ENCODE results near the gene RABL6.

Gene RABL6

GRCh38 chr9:136855461-136856078, 47.8 kb downstream of the RABL6 start:
- Histone ChIP-seq H3K9me3 (ENCODE audit: control insufficient read depth, insufficient read depth, low read depth, low read length) (no peaks in the 10 kb centered on the region), H3K27ac (ENCODE audit: extremely low read depth, low read depth, low read length) (no peak overlapping the region), H3K4me3 (ENCODE audit: low read depth, low read length) (no peak overlapping the region), H3K36me3 (ENCODE audit: control insufficient read depth in 2 of 2, insufficient read depth in 1 of 2, low read length in 2 of 2) (peaks cover 0 to 43% of the 10 kb centered on the region in 2 experiments; a peak in 1 of 3 replicates), H3K4me1 (ENCODE audit: control insufficient read depth, insufficient read depth, low read length) (no peaks in the 10 kb centered on the region)
- ChIA-PET CTCF (no interaction called here), POLR2A (interaction anchor here (0.6 to 1.3 kb wide), 2 partner anchors 11 to 1225 kb away, joined by 3 to 5 read pairs; partner anchors contain the start of gene EDF1)
- no peak for TF ChIP-seq ZNF426 (tag by site-specific recombination; IDR thresholded peaks at IDR 0.05)
- TF ChIP-seq, protein P1, sequence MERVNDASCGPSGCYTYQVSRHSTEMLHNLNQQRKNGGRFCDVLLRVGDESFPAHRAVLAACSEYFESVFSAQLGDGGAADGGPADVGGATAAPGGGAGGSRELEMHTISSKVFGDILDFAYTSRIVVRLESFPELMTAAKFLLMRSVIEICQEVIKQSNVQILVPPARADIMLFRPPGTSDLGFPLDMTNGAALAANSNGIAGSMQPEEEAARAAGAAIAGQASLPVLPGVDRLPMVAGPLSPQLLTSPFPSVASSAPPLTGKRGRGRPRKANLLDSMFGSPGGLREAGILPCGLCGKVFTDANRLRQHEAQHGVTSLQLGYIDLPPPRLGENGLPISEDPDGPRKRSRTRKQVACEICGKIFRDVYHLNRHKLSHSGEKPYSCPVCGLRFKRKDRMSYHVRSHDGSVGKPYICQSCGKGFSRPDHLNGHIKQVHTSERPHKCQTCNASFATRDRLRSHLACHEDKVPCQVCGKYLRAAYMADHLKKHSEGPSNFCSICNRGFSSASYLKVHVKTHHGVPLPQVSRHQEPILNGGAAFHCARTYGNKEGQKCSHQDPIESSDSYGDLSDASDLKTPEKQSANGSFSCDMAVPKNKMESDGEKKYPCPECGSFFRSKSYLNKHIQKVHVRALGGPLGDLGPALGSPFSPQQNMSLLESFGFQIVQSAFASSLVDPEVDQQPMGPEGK (tag by site-specific recombination; IDR thresholded peaks at IDR 0.05), result peak; percentile 32; the same call in 1 of the 2 replicates
- no peak for TF ChIP-seq ZNF239 (tag by site-specific recombination; IDR thresholded peaks at IDR 0.05)
- TF ChIP-seq, protein P2, sequence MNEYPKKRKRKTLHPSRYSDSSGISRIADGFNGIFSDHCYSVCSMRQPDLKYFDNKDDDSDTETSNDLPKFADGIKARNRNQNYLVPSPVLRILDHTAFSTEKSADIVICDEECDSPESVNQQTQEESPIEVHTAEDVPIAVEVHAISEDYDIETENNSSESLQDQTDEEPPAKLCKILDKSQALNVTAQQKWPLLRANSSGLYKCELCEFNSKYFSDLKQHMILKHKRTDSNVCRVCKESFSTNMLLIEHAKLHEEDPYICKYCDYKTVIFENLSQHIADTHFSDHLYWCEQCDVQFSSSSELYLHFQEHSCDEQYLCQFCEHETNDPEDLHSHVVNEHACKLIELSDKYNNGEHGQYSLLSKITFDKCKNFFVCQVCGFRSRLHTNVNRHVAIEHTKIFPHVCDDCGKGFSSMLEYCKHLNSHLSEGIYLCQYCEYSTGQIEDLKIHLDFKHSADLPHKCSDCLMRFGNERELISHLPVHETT (tag by site-specific recombination; IDR thresholded peaks at IDR 0.05), result no peak
- 0 out of 2 replicates have a peak, but pooled peaks have one; percentile 24 for TF ChIP-seq GLIS2 (tag by site-specific recombination; IDR thresholded peaks at IDR 0.05)

- ChIA-PET CTCF (interaction anchor here (0.5 to 0.7 kb wide), 2 partner anchors 120 to 173 kb away, joined by 4 to 5 read pairs; no protein-coding TSS in a partner anchor), POLR2A (interaction anchor here (0.6 to 1.3 kb wide), 4 partner anchors 9 to 30 kb away, joined by 3 to 5 read pairs (median 4); partner anchors contain the start of genes EDF1 and TRAF2)
- Histone ChIP-seq H3K27ac (ENCODE audit: extremely low read depth, low read depth, low read length) (no peak overlapping the region), H3K36me3 (ENCODE audit: control insufficient read depth in 2 of 2, insufficient read depth in 1 of 2, low read length in 2 of 2) (peaks cover 0 to 43% of the 10 kb centered on the region in 2 experiments; a peak in 1 of 3 replicates), H3K4me3 (ENCODE audit: low read depth, low read length) (no peak overlapping the region), H3K9me3 (ENCODE audit: control insufficient read depth, insufficient read depth, low read depth, low read length) (no peaks in the 10 kb centered on the region), H3K4me1 (ENCODE audit: control insufficient read depth, insufficient read depth, low read length) (no peaks in the 10 kb centered on the region)
- TF ChIP-seq ZNF600 (tag by site-specific recombination; IDR thresholded peaks at IDR 0.05) (no peak), SALL2 (tag by site-specific recombination; IDR thresholded peaks at IDR 0.05; ENCODE audit: borderline replicate concordance) (no peak), TCF7L2 (IDR thresholded peaks at IDR 0.05; ENCODE audit: borderline replicate concordance, low read depth, low read length) (no peak), ZNF768 (tag by site-specific recombination; IDR thresholded peaks at IDR 0.05) (no peak), ZBTB48 (tag by site-specific recombination; IDR thresholded peaks at IDR 0.05) (no peak), GFI1B (tag by site-specific recombination; IDR thresholded peaks at IDR 0.05) (no peak), ZNF155 (tag by site-specific recombination; IDR thresholded peaks at IDR 0.05) (no peak)
Measured at GRCh38 chr9:136856079-136856476, 48.3 kb downstream of the RABL6 start.

DNA sequence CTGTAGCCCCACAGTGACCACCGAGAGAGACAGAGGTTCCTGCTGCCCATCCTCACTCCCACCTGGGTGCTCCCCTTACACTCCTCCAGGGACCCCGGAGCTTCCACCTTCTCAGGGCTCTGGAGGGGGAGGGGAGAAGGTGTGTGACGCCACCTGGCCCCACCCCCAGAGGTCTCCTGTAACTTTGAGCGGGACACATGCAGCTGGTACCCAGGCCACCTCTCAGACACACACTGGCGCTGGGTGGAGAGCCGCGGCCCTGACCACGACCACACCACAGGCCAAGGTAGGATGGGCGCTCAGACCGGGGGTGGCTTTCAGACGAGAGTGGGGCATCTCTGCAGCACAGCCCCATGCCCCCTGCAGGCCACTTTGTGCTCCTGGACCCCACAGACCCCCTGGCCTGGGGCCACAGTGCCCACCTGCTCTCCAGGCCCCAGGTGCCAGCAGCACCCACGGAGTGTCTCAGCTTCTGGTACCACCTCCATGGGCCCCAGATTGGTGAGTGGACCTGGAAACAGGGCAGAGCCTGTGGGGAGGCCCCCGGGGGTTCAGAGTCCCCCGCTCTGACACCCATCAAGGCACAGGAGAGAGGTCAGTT, 48.9 kb downstream of the RABL6 start:
- H3K9me3 ChIP-seq (ENCODE audit: control insufficient read depth, insufficient read depth, low read depth, low read length), result no peaks in the 10 kb centered on the region
- no peak overlapping the region for H3K27ac ChIP-seq (ENCODE audit: extremely low read depth, low read depth, low read length)
- CTCF ChIA-PET, result interaction anchor here (0.5 to 0.7 kb wide), 2 partner anchors 120 to 173 kb away, joined by 4 to 5 read pairs; no protein-coding TSS in a partner anchor
- H3K4me3 ChIP-seq (ENCODE audit: low read depth, low read length), result no peak overlapping the region
- peaks cover 0 to 43% of the 10 kb centered on the region in 2 experiments; a peak in 1 of 3 replicates for H3K36me3 ChIP-seq (ENCODE audit: control insufficient read depth in 2 of 2, insufficient read depth in 1 of 2, low read length in 2 of 2)
- POLR2A ChIA-PET, result interaction anchor here (0.6 to 1.0 kb wide), 3 partner anchors 9 to 29 kb away, joined by 3 to 5 read pairs (median 4); partner anchors contain the start of genes EDF1 and TRAF2
- no peaks in the 10 kb centered on the region for H3K4me1 ChIP-seq (ENCODE audit: control insufficient read depth, insufficient read depth, low read length)
- TF ChIP-seq BCL11A (tag by site-specific recombination; IDR thresholded peaks at IDR 0.05; ENCODE audit: low read depth) (0 out of 2 replicates have a peak, but pooled peaks have one; percentile 7), ZNF423 (tag by site-specific recombination; IDR thresholded peaks at IDR 0.05) (no peak), SP2 (tag by site-specific recombination; IDR thresholded peaks at IDR 0.05) (no peak), GLIS2 (tag by site-specific recombination; IDR thresholded peaks at IDR 0.05) (peak; percentile 54), ZNF76 (tag by site-specific recombination; IDR thresholded peaks at IDR 0.05; ENCODE audit: borderline replicate concordance, low read depth) (no peak), ZNF692 (tag by site-specific recombination; IDR thresholded peaks at IDR 0.05) (no peak), CTCF (tag by site-specific recombination; IDR thresholded peaks at IDR 0.05) (peak; percentile 16; the same call in 1 of the 2 replicates)
